HCT116 (cell line): ENCODE measurements around the gene NT5C3B.
"Not testable (repeated sequence)": the region's sequence is repeated elsewhere in the genome, so short reads cannot be mapped to it uniquely, and the experiment has no call there.

Experiments
- CTCF ChIP-seq, 3 experiments: fragments of 200-600 bp in 1 of 3; sonication (generic) in 1 of 3; IDR thresholded peaks in 2 of 3; conservative IDR thresholded peaks in 1 of 3; 2 replicates each; pipeline ENCODE4 v1.5.1; 2012 to 2017; ENCODE audit warnings: low read depth in 2 of 3, low read length in 2 of 3, antibody characterized with exemption in 1 of 3, borderline replicate concordance in 1 of 3, control low read depth in 1 of 3, mild to moderate bottlenecking in 1 of 3, mixed read lengths in 1 of 3, mixed run types in 1 of 3, moderate library complexity in 1 of 3; ENCODE audit not compliant: insufficient read depth in 1 of 3
- POLR2A ChIP-seq: IDR thresholded peaks from 2 replicates; pipeline ENCODE4 v1.7.0; 2011; ENCODE audit warnings: borderline replicate concordance; ENCODE audit not compliant: insufficient read depth, insufficient read length; ENCODE audit errors: extremely low read depth
- POLR2AphosphoS5 ChIP-seq: IDR thresholded peaks from 2 replicates; pipeline ENCODE4 v1.6.1; 2011; ENCODE audit warnings: mild to moderate bottlenecking, low read depth, low read length, moderate library complexity

GRCh38 chr17:41840781-41841180, 4.7 kb upstream of the NT5C3B start:
- TF ChIP-seq CTCF (IDR thresholded peaks at IDR 0.05 in 2 of 3, conservative IDR thresholded peaks at IDR 0.05 in 1 of 3; ENCODE audit: borderline replicate concordance in 1 of 3, insufficient read depth in 1 of 3, low read depth in 2 of 3, low read length in 2 of 3); POLR2AphosphoS5; POLR2A: not testable (repeated sequence)
